NCI-H1092 (cell line): ENCODE measurements around the gene RXRG.
"Not testable (repeated sequence)": the region's sequence is repeated elsewhere in the genome, so short reads cannot be mapped to it uniquely, and the experiment has no call there.

ENCODE experiments used
- DNase-seq: peaks from one replicate; lab custom pipeline; 2025; lab: John Stamatoyannopoulos, UW

RXRG gene

DNA sequence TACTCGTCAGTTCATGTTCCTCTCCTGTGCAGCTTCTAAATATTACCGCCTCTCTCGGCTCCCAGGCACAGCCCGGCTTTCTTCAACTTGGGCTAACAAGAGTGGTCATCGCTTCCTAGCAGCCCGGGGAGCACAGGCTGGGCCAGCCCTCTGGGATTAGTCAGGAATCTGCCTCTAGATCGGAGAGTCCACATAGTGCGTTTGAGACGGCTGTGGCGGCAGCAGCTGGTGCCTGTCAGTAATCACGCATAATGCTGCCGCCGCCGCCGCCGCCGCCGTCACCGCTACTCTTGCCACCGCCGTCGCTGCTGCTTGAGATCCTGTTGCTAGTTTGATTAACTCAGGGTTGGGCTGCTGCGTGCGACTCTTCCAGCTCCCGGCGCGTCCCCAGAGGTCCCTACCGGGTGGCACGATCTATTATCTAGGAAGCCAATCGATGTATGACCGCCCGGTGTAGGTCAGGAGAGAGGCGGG lies at the start of gene RXRG:
RXRG (minus strand) TSS at position 230 of the 474 bp plus-strand sequence. CDS start 233 bp downstream, outside the sequence.
- peak; percentile 36 for DNase-seq

DNA sequence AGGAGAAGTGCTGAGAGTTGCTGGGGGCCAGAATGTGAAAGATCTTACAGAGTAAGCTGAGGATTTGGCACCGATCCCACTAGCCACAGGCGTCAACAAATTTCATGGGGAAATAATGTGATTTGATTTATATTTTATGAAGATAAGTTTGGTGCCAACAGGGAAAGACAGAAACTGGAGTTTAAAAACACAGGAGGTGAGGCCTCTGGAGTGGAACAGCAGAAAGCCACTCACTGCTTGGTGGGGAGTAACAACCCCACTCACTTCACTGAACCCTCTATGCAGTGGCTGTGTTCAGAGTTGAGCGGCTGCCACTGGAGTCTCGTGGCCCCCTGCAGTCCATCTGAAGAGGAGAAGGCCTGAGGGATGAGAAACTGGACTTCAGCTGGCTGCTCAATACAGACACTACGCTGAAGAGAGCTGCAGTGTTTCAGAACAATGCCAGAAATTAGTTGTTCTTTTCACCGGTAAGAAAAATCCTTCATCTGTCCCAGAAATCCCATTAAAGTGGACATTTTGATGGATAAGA lies 48.0 kb upstream of the RXRG start:
- DNase-seq = no peak

DNA sequence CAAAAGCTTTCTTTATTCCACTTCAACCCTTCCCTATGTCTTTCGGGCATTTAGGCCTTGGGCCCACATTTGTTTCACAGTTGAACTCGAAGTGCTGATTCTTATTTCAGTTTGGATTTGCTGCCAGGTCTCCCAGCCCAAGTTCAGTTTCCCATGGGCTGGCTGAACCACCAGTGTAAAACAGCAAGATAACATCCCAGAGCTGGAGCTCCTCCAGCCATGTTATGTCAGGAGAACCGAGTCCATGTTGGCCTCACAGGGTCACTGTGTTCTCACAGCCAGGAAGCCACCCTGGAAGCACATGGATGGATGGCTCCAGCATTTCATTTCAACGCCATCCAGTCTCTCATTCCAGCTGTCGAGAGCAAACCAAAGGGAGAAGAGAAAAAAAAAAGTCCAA lies 45.2 kb upstream of the RXRG start:
- no peak for DNase-seq

DNA sequence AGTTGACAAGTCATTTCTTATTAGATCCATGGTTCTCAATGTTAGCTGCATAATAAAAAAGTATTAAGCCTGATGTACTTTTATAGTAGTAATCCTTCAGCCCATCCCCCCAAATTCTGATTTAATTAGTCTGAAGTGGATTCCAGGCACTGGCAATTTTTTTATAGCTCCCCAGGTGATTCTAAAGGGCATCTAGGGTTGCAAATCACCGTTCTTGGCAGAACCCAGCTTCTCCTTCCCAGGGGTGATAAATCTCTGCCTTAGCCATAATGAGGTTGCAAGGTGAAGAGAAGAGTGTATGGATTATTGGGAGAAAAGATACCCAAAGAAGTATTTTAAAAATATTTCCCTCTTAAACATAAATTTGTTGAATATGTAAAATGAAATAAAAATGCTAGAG lies 43.0 kb upstream of the RXRG start:
- DNase-seq = no peak

DNA sequence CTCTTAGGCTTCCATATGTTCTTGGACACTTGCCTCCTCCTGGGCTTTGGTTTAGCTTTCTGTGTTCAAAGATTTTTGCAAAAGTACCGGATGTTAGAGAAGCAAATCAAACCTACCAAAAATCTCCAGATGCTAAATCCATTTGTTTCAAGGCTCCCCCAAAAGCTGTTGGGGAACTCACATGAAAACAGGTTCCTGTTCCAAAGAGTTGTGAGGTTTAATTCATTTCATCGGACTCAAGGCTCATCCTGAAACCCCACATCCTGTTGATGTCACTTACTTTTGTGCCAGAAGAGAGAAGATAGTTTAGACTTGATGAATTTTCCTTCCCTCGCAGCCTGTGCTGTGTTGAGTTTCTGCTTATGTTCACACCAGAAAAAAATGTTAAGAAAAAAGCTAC lies 41.7 kb upstream of the RXRG start:
- no peak for DNase-seq

DNA sequence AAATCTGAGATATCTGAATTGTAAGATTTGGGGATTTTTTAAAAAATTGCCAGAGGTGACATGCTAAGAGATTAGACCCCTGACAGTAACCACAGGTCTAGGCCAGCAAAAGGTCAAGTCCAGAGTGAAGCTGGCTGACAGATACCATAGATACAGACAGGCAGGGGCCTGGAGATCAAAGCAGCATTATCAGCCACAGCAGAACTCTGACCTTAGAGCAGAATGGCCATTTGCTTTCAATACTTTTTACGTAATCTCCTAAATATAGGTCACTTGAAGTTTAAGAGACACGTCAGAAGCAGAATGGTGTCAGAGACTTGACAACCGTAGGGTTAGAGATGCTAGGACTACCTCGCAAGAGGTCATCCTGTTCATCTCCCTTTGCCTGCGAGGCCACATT lies 40.8 kb upstream of the RXRG start:
- no peak for DNase-seq

DNA sequence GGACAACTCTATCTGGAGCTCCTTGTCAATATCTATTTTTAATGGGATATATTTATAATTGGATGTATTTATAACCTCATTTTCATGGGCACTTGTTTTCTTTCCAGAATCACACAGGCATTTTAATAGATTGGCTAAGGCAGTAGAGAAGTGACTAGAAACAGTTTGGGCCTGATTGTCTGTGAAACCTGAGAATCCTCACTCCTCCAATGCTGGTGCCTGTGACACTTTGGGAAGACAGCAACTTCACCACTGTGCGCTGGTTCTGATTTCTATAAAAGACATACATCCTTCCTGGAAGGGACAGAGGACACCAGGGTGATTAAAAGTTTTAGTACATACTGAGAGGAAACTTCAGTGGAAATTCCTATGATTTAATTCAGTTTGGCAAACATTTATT lies 39.6 kb upstream of the RXRG start:
- DNase-seq = no peak

DNA sequence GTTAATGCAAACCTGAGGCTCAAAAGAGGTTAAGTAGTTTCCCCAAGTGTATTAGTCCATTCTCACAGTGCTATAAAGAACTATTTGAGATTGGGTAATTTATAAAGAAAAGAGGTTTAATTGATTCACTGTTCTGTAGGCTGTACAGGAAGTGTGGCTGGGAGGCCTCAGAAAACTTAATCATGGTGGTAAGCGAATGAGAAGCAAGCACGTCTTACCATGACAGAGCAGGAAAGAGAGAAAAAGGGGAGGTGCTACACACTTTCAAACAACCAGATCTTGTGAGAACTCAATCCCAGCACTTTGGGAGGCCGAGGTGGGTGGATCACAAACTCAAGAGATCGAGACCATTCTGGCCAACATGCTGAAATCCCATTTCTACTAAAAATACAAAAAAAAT lies 38.5 kb upstream of the RXRG start:
- DNase-seq = no peak

DNA sequence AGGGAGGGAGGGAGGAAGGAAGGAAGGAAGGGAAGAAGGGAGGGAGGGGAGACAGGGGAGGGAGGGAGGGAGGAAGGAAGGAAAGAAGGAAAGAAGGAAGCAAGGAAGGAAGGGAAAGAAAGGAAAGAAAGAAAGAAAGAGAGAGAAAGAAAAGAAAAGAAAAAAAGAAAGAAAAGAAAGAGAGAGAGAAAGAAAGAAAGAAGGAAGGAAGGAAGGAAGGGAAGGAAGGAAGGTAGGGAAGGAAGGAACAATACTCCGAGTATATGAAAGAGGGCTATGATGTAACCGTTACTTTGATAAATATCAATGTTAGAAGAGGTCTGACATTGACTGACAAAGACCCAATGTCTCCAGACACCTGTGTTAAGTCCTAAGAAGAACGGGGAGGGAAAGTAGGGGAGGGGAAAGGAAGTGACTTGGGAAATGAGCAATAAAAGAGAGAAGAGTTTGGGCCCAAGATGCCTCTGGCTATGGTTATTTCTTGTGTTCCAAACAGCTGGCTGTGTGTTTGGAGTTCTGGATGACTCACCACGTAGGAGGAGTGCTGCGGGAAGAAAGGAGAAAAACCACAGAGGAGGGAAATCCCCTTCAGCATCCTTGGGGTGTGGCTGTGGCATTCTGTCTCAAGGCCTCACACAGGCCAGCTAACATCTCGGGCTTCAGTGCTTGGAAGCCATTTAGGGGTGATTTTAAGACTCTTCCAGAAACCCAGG lies 37.0 kb upstream of the RXRG start:
- DNase-seq = no peak

DNA sequence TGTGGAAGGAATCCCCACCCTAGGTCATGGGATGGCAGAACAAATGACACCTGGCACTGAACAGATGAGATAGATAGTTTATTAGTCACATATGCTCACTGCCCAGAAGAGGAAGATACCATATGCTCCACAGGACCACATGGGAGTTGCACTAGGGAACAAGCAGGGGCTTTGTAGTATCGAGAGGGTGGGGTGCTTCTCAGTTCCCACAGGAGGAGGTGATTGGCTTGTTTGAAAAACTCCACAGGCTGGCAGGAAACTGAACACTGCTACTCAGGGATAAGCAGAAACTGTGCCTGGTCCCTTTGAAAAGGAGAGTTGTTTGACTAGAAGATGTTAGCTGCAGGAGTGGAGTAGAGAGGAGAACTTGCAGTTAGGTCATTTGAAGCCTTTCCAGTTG lies 31.9 kb upstream of the RXRG start:
- no peak for DNase-seq

DNA sequence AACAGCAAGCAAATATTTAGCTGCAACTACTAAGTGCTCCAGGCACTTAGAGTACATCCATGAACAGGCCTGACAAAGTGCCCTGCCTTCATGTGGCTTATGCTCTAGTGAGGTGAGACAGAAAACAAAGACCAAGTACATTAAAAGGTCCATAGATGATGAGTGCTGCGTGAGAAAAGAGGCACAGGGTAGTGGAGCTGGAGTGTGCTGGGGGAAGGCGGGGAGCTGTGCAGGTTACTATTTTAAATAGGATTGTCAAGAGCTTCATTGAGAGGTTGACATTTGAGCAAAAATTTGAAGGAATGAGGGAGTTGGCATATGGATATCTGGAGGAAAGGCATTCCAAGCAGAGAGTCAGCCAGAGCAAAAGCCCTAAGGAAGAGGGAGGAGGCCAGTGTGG lies 29.3 kb upstream of the RXRG start:
- DNase-seq = no peak

DNA sequence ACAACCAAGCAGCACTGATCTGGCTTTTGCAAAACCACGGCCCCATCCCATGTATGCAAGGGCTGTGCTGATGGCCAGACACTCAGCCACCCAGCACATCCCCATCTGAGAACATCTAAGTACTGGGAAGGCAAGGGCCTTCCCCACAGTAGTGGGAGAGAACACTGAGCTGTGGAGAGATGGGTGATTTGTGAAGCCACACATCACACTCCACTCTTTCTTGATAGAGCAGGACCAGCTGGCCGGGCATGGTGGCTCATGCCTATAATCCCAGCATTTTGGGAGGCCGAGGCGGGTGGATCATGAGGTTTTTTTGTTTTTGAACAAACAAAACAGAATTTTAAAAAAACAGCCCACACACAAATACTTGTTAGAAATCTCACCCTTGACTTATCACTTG lies 28.2 kb upstream of the RXRG start:
- DNase-seq = no peak

DNA sequence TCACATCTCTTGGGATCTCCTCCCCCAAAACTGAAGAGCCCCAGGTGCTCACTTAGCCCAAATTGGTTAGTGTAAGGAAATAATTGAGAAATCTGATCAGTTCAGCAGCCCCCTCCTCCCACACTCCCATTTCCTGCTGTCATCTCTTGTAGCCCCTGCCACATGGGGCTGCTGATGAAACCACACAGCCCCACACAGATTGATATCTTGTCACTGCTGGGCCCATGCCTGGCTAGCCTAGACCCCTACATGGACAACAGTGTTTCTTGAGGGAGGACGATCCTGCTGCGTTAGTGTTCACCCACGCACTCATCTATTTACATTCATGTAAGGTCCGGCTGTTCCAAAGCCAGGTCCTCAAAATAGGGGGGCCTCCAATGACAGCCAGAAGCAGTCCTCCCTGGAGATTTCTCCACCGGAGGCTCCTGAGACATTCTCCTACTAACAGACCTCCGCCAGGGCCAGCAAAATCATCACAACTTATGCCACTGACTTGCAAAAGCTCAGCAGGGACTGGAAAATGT lies 23.9 kb upstream of the RXRG start:
- no peak for DNase-seq

DNA sequence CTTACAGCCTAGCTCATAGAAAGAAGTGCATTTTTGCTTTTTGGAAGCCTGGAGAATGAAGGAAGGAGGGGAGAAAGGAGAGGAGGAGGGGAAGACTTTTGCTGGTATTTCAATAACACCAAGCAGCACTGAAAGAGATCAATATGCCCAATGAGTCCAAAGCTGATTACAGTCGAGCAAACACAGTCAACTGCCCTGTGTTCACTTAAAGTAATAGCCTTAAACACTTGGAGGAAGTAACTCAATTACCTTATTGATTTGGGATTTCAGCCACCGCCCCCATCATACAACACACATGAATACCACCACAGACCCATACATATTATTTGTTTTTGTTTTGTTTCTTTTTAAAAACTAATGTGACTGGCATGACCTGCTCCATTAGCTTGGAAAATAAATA lies 23.3 kb upstream of the RXRG start:
- no peak for DNase-seq

DNA sequence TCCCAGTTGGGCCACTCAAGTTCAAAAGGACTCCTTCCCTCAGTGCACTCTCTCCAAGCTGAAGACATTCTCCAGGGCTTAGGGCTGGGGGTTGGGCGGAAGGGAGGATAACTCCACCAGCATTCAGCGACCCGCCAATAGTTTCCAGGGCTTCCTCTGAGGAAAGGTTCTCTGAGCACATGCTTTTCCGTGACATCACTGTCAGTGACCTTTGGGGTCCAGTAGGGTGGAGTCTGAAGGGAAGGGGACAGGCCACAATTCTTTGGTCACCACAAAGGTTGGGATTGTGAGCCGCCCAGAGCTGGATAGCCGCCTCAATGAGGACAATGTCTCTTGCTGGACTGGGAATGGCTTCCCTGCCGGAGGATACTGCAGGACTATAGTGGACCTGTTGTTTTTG lies 22.8 kb upstream of the RXRG start:
- no peak for DNase-seq

DNA sequence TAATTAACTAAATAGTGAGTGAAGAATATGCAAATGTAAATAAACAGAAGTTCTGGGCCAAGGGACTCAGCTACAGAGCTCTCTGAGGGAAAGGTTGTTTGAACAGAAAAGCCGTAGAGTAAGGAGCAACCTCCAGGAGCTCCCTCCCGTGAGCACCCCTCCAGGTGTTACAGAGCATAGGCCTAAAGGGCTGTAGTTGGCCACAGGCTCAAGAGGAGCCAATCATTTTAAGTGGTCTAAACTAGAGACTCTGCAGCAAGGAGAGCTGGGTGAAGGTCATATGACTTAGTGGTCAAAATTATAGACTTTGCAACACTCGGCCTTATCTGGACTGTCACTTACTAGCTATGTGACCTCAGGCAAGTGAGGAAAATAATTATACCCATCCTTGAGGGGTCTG lies 19.1 kb upstream of the RXRG start:
- DNase-seq = no peak

DNA sequence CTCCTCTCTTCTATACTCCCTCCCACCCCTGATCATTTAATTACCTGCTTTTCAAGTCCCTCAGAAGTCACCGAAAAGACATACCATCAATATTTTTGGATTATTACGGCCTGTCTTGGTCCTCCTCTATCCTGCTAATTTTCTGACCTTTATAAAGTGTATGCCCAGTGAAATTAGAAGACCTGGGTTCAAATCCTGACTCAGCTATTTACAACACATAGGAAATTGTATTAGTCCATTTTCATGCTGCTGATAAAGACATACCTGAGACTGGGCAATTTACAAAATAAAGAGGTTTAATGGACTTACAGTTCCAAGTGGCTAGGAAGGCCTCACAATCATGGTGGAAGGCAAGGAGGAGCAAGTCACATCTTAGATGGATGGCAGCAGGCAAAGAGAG lies 14.8 kb upstream of the RXRG start:
- not testable (repeated sequence) for DNase-seq

DNA sequence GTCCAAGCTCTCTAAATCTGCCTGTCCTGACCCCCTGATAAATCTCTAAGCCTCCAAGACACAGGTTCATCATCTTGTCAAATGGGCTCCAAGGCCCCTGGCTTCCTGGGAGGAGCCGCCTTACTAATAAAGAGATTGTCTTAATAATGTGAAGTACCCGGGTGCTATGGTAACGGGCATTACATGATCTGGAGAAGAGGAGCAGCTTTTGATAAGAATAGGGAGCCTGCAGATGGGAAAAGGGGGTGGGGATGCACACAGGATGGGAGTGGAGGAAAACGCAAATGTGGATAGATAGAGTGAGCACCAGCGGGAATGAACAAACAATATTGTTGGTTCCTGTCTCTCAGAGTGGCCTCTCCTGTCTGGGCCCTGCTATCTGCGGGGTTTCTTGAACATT lies 11.9 kb upstream of the RXRG start:
- no peak for DNase-seq

DNA sequence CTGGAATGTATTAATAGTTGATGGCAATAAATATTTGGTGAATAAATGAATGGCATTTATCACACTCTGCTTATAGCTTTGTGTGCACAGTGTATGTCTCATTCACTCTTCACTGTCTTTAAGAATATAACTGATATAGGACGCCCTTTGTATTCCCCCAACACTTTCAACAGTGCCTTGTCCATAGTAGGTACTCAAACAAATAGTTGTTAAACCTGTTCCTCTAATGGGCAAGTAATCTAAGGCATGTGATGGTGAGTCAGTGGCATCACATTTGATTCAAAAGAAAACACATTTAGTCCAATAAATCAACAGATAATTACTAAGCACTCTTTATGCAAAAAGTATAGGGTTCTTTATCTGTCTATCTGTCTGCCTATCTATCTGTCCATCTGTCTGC lies 11.2 kb upstream of the RXRG start:
- DNase-seq = no peak

DNA sequence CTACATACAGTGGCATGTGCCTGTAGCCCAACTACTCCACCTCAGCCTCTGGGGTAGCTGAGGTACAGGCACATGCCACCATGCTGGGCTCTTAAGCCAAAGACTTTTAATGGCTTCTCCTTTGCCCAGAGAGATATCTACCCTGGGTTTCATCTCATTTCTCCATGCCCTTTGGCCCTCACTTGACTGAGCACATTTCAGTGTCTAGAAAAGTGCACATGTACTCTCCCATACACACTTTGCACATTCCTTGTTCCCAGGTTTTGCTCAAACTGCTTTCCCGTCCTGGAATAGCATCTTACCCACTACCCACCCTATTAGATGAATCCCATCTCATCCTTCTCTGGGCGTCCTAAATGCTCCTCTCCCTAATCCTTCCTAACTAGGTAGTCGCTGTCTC lies 10.2 kb upstream of the RXRG start:
- DNase-seq = no peak

DNA sequence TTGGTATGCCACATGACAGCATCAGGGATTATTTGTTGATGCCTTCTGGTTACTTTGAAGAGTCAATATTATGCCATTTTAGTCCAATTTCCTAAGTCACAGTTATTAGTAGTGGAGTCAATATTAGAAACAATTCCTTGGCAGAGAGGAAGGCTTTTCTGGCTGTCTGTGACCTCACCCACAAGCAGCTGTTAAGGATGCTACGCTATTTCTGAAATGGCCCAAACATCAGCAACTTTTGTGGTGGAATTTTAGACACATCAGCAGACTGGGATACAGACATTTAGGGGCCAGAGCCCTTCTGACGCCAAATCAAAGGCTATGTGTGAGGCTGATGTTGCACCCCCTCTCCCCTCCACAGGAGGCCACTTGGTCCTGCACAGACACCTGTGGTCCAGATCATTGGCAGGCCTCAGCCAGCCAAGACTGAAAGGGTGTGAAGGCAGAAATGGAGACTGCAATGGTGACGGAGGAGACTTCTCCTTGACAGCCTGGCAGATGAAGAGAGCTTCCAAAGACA lies 9.2 kb upstream of the RXRG start:
- no peak for DNase-seq

DNA sequence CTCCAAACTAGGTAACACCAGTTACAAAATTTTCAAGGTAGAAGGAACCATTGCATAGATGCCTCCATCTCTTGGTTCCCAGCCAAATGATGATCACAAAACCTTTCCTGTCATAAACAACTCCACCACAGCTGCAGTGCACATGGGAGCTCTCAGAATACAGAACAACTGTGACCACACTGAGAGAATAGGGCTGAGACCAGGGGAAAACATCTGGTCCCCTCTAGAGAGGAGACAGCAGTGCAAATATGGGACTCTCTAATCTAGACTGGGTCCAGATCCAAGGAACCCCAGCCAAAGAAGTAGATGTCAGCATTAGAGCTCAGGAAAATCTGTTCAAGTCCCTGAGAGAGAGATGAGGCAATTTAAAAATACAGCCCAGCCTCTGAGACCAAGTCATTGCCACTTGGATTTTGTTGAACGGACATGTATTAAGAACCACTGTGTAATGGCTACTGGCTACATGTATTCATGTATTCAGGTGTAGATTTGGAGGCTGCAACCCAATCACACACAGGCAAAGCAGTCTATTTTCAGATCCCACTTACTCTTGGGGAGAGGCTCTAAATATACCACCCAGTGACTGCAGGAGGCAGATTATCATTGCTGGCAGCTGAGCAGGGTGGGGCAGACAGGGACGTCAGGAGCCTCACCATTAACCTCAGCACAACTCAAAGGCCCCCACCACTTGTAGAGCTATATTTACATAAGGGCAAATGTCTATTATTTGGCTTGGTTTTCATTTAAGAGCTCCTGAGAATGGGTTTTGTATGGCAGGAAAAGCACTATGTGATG lies 7.6 kb upstream of the RXRG start:
- DNase-seq = no peak

DNA sequence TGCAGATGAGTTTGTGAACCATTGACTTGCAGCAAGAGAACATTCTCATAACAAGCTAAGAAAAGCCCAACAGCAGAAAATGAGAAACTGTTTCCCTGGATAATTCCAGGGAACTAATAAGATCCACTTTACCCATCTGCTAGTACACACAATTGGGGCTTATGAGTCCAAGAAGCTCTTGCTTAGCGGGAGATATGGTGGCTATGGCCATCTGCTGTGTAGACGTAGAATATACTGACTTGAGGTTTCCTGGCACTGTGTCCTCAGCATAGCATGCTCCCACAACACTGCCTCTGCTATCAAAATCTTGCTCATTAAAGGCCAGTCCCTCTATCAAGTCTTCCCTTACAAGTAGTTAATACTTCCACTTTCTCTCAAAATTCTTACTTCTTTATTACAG lies 6.8 kb upstream of the RXRG start:
- DNase-seq = no peak
